SU-DHL-6 (cell line): Measurements from ENCODE around the gene GMDS.

Experiments used
- H2AFZ ChIP-seq: fragments of 200-600 bp; sonication (generic); 2 replicates; pipeline ENCODE4 v1.6.1; 2014; ENCODE audit warnings: low read depth, mild to moderate bottlenecking, moderate library complexity, mixed read lengths, antibody characterized with exemption, low read length; ENCODE audit not compliant: severe bottlenecking
- H3F3A ChIP-seq: fragments of 200-600 bp; shearing (Covaris generic); 2 replicates; pipeline ENCODE4 v1.6.0; 2016; ENCODE audit warnings: antibody characterized with exemption, mild to moderate bottlenecking; ENCODE audit not compliant: insufficient read depth
- H3K27ac ChIP-seq: fragments of 200-600 bp; sonication (generic); 2 replicates; pipeline ENCODE4 v1.5.1; 2016; ENCODE audit warnings: low read depth, mild to moderate bottlenecking, low read length, moderate library complexity, mixed read lengths
- H3K27me3 ChIP-seq: fragments of 200-600 bp; sonication (generic), shearing (Covaris generic); 2 replicates; pipeline ENCODE4 v1.6.0; 2014; ENCODE audit warnings: mild to moderate bottlenecking, low read length
- H3K36me3 ChIP-seq: fragments of 200-600 bp; sonication (generic); 2 replicates; pipeline ENCODE4 v1.6.1; 2014; ENCODE audit warnings: mild to moderate bottlenecking, low read length, mixed read lengths
- H3K4me2 ChIP-seq: fragments of 300-600, 200-600 bp; shearing (Covaris generic), sonication (generic); 2 replicates; pipeline ENCODE4 v1.6.0; 2014; ENCODE audit warnings: low read length, low read depth, mild to moderate bottlenecking; ENCODE audit not compliant: poor library complexity, severe bottlenecking
- H3K4me3 ChIP-seq: fragments of 200-600 bp; sonication (generic); 2 replicates; pipeline ENCODE4 v1.5.1; 2014; ENCODE audit warnings: antibody characterized with exemption, low read length, mild to moderate bottlenecking, mixed read lengths; ENCODE audit not compliant: insufficient read depth, poor library complexity, severe bottlenecking
- H3K79me2 ChIP-seq: fragments of 200-600 bp; sonication (generic); 2 replicates; pipeline ENCODE4 v1.6.1; 2014; ENCODE audit warnings: mild to moderate bottlenecking, low read length, moderate library complexity; ENCODE audit not compliant: insufficient read depth
- H3K9ac ChIP-seq: fragments of 200-600 bp; sonication (generic); 2 replicates; pipeline ENCODE4 v1.7.0; 2014; ENCODE audit warnings: mild to moderate bottlenecking, low read length
- H3K9me2 ChIP-seq: fragments of 200-600 bp; sonication (generic); replicated peaks from 2 replicates; pipeline ENCODE4 v1.6.1; 2014; ENCODE audit warnings: low read length; ENCODE audit not compliant: insufficient read depth
- H3K9me3 ChIP-seq: fragments of 200-600 bp; sonication (generic); 2 replicates; pipeline ENCODE4 v1.6.1; 2014; ENCODE audit warnings: low read length, mixed read lengths; ENCODE audit not compliant: insufficient read depth
- H4K20me1 ChIP-seq: fragments of 200-600 bp; sonication (generic); 2 replicates; pipeline ENCODE4 v1.6.1; 2014; ENCODE audit warnings: low read depth, mild to moderate bottlenecking, antibody characterized with exemption, low read length, moderate library complexity, mixed read lengths
- CTCF ChIP-seq: fragments of 200-600 bp; sonication (generic); IDR thresholded peaks from one replicate; pipeline ENCODE4 v1.5.1; 2017; ENCODE audit warnings: antibody characterized with exemption, mild to moderate bottlenecking, low read length, moderate library complexity; ENCODE audit not compliant: insufficient read depth, poor library complexity, severe bottlenecking
- EZH2phosphoT487 ChIP-seq: fragments of 200-600 bp; sonication (generic), shearing (Covaris generic); conservative IDR thresholded peaks from 2 replicates; pipeline ENCODE4 v1.6.1; 2018; ENCODE audit warnings: mild to moderate bottlenecking, antibody characterized with exemption, low read length, moderate library complexity, mixed read lengths

Gene GMDS

GRCh38 chr6:1686117-1687098 is 559.0 kb downstream of the GMDS start:
- no peaks in the 10 kb centered on the region for H3K27me3 ChIP-seq
- no peaks in the 10 kb centered on the region for H3K36me3 ChIP-seq
- H3K27ac ChIP-seq = no peak overlapping the region
- no peak overlapping the region for H2AFZ ChIP-seq
- no peaks in the 10 kb centered on the region for H3F3A ChIP-seq
- no peaks in the 10 kb centered on the region for H3K9me2 ChIP-seq
- H3K4me3 ChIP-seq = no peak overlapping the region
- H3K9me3 ChIP-seq = no peaks in the 10 kb centered on the region
- TF ChIP-seq CTCF (peak; percentile 49), EZH2phosphoT487 (no peak)
- H3K79me2 ChIP-seq = no peaks in the 10 kb centered on the region
- no peaks in the 10 kb centered on the region for H4K20me1 ChIP-seq
- H3K9ac ChIP-seq = no peak overlapping the region
- no peak overlapping the region for H3K4me2 ChIP-seq

- Histone ChIP-seq H3K79me2 (no peaks in the 10 kb centered on the region), H3K4me2 (no peak overlapping the region), H3K4me3 (no peak overlapping the region), H3K27me3 (no peaks in the 10 kb centered on the region), H3K9me3 (no peaks in the 10 kb centered on the region), H3K9ac (no peak overlapping the region), H3K9me2 (no peaks in the 10 kb centered on the region), H3K27ac (no peak overlapping the region), H2AFZ (no peak overlapping the region), H3F3A (no peaks in the 10 kb centered on the region), H3K36me3 (no peaks in the 10 kb centered on the region), H4K20me1 (no peaks in the 10 kb centered on the region)
- TF ChIP-seq CTCF = no peak
- no peak for TF ChIP-seq EZH2phosphoT487
Measured at GRCh38 chr6:1679688-1680068, 565.7 kb downstream of the GMDS start.

- Histone ChIP-seq H3K9me2 (no peaks in the 10 kb centered on the region), H2AFZ (no peak overlapping the region), H3K4me2 (no peak overlapping the region), H3K79me2 (no peaks in the 10 kb centered on the region), H3K9me3 (no peaks in the 10 kb centered on the region), H3K4me3 (no peak overlapping the region), H4K20me1 (no peaks in the 10 kb centered on the region), H3F3A (no peaks in the 10 kb centered on the region), H3K27me3 (no peaks in the 10 kb centered on the region), H3K9ac (no peak overlapping the region), H3K36me3 (no peaks in the 10 kb centered on the region), H3K27ac (no peak overlapping the region)
- TF ChIP-seq CTCF = no peak
- TF ChIP-seq EZH2phosphoT487 = no peak
Measured at GRCh38 chr6:1679031-1679687, 566.2 kb downstream of the GMDS start.
